Activated naive CD4-positive, alpha-beta T cell treated with anti-CD3 and anti-CD28 coated beads for 36 hours (primary cell): ENCODE measurements around the gene AGRN. TPM values are rescaled to one million over a fixed set of nuclear protein-coding genes. Genes with fewer than 3 reads are reported as not detected.

ENCODE experiments used
- CTCF ChIA-PET: fragments of 350-600 bp; sonication (Branson Sonifier 250); formaldehyde crosslinking; loops from one replicate; lab custom pipeline; 2021; ENCODE audit warnings: antibody characterized with exemption; lab: Charles Lee
- DNase-seq: peaks from one replicate; pipeline ENCODE4 v3.0.0-alpha.2; 2020
- H3K27ac Mint-ChIP-seq: one replicate; pipeline ENCODE4 v1.8.0; 2021; ENCODE audit warnings: mild to moderate bottlenecking, mixed read lengths
- H3K27me3 Mint-ChIP-seq: one replicate; pipeline ENCODE4 v1.8.0; 2021; ENCODE audit warnings: low read depth, mixed read lengths
- H3K36me3 Mint-ChIP-seq: one replicate; pipeline ENCODE4 v1.8.0; 2021; ENCODE audit warnings: low read depth, mixed read lengths
- H3K4me1 Mint-ChIP-seq: one replicate; pipeline ENCODE4 v1.8.0; 2021; ENCODE audit warnings: low read depth, mixed read lengths
- H3K4me3 Mint-ChIP-seq: one replicate; pipeline ENCODE4 v1.8.0; 2021; ENCODE audit warnings: mild to moderate bottlenecking, moderate library complexity, mixed read lengths
- H3K9me3 Mint-ChIP-seq: one replicate; pipeline ENCODE4 v1.8.0; 2021; ENCODE audit warnings: mixed read lengths
- intact Hi-C: fragments of 100-400 bp; cut with micrococcal nuclease; formaldehyde crosslinking; loops from one replicate; pipeline ENCODE4 v1.15.1; 2023
- total RNA-seq, 2 experiments: library from RNA; stranded (reverse); gene quantifications; one replicate each; pipeline ENCODE4 v1.2.3, GENCODE V29; 2021

The AGRN gene
- total RNA-seq, 2 experiments from 2014 or later: 30.5 to 35.1 TPM

GRCh38 chr1:1039145-1039910 is 19.4 kb downstream of the AGRN start:
- H3K4me1 Mint-ChIP-seq: peaks cover 19% of the 10 kb centered on the region
- H3K4me3 Mint-ChIP-seq: peak overlapping the region; percentile 57
- no peak overlapping the region for H3K27ac Mint-ChIP-seq
- H3K36me3 Mint-ChIP-seq: no peaks in the 10 kb centered on the region
- intact Hi-C loops: loop anchor here (10.0 kb wide), 1 partner anchor 195 kb away; the partner anchor contains the start of genes B3GALT6 and SDF4
- peak; percentile 66 for DNase-seq
- no peaks in the 10 kb centered on the region for H3K9me3 Mint-ChIP-seq
- H3K27me3 Mint-ChIP-seq: peaks cover 16% of the 10 kb centered on the region
- CTCF ChIA-PET: interaction anchor here (0.9 to 3.1 kb wide), 2 partner anchors 24 to 83 kb away, joined by 3 to 12 read pairs; no protein-coding TSS in a partner anchor

GRCh38 chr1:1040004-1040991 is 20.4 kb downstream of the AGRN start:
- Mint-ChIP-seq H3K4me3 (peak overlapping the region; percentile 57), H3K9me3 (no peaks in the 10 kb centered on the region), H3K36me3 (no peaks in the 10 kb centered on the region), H3K27me3 (peaks cover 14% of the 10 kb centered on the region), H3K4me1 (peaks cover 19% of the 10 kb centered on the region), H3K27ac (no peak overlapping the region)
- DNase-seq: peak; percentile 84
- CTCF ChIA-PET: interaction anchor here (0.6 to 3.1 kb wide), 4 partner anchors 23 to 210 kb away, joined by 3 to 12 read pairs (median 3); no protein-coding TSS in a partner anchor
- intact Hi-C loops: loop anchor here (1.0 to 2.0 kb wide), 2 partner anchors 19 to 77 kb away; partner anchors contain the start of gene C1orf159

DNA sequence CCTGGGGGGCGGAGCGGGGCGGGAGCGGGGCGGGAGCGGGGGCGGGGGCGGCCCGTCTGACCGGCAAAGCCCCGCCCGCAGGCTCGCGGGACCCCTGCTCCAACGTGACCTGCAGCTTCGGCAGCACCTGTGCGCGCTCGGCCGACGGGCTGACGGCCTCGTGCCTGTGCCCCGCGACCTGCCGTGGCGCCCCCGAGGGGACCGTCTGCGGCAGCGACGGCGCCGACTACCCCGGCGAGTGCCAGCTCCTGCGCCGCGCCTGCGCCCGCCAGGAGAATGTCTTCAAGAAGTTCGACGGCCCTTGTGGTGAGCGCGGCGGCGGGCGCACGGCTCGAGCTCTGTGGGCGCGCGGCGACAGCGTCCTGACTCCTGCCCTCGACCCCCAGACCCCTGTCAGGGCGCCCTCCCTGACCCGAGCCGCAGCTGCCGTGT is 21.2 kb downstream of the AGRN start:
- Mint-ChIP-seq H3K4me1 (peaks cover 19% of the 10 kb centered on the region), H3K36me3 (no peaks in the 10 kb centered on the region), H3K9me3 (no peaks in the 10 kb centered on the region), H3K4me3 (no peak overlapping the region), H3K27ac (no peak overlapping the region), H3K27me3 (peaks cover 14% of the 10 kb centered on the region)
- CTCF ChIA-PET: interaction anchor here (0.6 to 1.4 kb wide), 2 partner anchors 23 to 209 kb away, joined by 3 read pairs; no protein-coding TSS in a partner anchor
- DNase-seq: no peak
- intact Hi-C loops: loop anchor here (2.0 kb wide), 1 partner anchor 76 kb away; the partner anchor contains the start of gene C1orf159

- Mint-ChIP-seq H3K27me3 (peaks cover 14% of the 10 kb centered on the region), H3K4me1 (peaks cover 19% of the 10 kb centered on the region), H3K4me3 (no peak overlapping the region), H3K9me3 (no peaks in the 10 kb centered on the region), H3K27ac (no peak overlapping the region), H3K36me3 (no peaks in the 10 kb centered on the region)
- intact Hi-C loops: loop anchor here (2.0 kb wide), 1 partner anchor 75 kb away; the partner anchor contains the start of gene C1orf159
- CTCF ChIA-PET: no interaction called here
- no peak for DNase-seq
Observed at GRCh38 chr1:1041873-1042272, 22.0 kb downstream of the AGRN start.

- H3K27me3 Mint-ChIP-seq: peaks cover 14% of the 10 kb centered on the region
- DNase-seq: no peak
- peaks cover 19% of the 10 kb centered on the region for H3K4me1 Mint-ChIP-seq
- H3K27ac Mint-ChIP-seq: no peak overlapping the region
- CTCF ChIA-PET: no interaction called here
- H3K9me3 Mint-ChIP-seq: no peaks in the 10 kb centered on the region
- H3K36me3 Mint-ChIP-seq: peaks cover 1% of the 10 kb centered on the region
- H3K4me3 Mint-ChIP-seq: no peak overlapping the region
- intact Hi-C loops: no loop called here
Observed at GRCh38 chr1:1042835-1043234, 22.9 kb downstream of the AGRN start.

- Mint-ChIP-seq H3K4me1 (peaks cover 18% of the 10 kb centered on the region), H3K27ac (no peak overlapping the region), H3K36me3 (peaks cover 1% of the 10 kb centered on the region), H3K9me3 (no peaks in the 10 kb centered on the region), H3K27me3 (peaks cover 12% of the 10 kb centered on the region), H3K4me3 (no peak overlapping the region)
- no peak for DNase-seq
- CTCF ChIA-PET: no interaction called here
- intact Hi-C loops: no loop called here
Observed at GRCh38 chr1:1043411-1043810, 23.5 kb downstream of the AGRN start.

- DNase-seq: no peak
- CTCF ChIA-PET: no interaction called here
- intact Hi-C loops: no loop called here
- peaks cover 13% of the 10 kb centered on the region for H3K4me1 Mint-ChIP-seq
- no peaks in the 10 kb centered on the region for H3K9me3 Mint-ChIP-seq
- no peak overlapping the region for H3K27ac Mint-ChIP-seq
- H3K4me3 Mint-ChIP-seq: no peak overlapping the region
- H3K36me3 Mint-ChIP-seq: peaks cover 1% of the 10 kb centered on the region
- peaks cover 9% of the 10 kb centered on the region for H3K27me3 Mint-ChIP-seq
Observed at GRCh38 chr1:1043921-1044320, 24.0 kb downstream of the AGRN start.

DNA sequence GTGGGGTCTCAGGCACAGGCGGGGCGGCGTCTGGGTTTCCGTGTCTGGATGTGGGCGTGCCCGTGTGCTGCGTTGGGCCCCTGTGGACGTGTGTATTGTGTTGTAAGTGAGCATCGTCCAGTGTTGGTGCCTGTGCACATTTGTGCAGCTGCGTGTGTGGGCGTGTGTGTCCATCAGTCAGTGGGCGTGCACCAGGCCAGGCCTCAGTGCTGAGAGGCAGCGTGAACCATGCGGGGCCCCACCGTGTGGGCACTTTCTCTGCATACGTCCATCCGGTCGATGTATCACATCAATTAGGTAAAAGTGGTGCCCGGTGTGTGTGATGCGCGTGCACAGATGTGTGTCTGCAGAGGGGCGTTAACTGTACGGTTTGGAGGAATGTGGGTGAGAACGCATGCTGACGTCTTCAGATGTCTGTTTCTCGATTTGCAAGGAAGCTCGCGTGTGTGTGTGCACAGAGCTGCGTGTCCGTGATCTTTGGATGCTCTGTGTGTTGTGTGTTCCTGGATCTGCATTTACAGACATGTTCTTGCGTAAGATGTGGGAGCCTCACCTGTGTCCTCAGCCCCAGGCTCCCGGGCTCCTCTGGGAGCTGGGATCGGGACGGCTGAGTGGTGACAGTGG is 24.6 kb downstream of the AGRN start:
- H3K27me3 Mint-ChIP-seq: peaks cover 3% of the 10 kb centered on the region
- no peak for DNase-seq
- peaks cover 6% of the 10 kb centered on the region for H3K4me1 Mint-ChIP-seq
- peaks cover 1% of the 10 kb centered on the region for H3K36me3 Mint-ChIP-seq
- intact Hi-C loops: no loop called here
- CTCF ChIA-PET: no interaction called here
- no peak overlapping the region for H3K27ac Mint-ChIP-seq
- H3K4me3 Mint-ChIP-seq: no peak overlapping the region
- H3K9me3 Mint-ChIP-seq: no peaks in the 10 kb centered on the region

DNA sequence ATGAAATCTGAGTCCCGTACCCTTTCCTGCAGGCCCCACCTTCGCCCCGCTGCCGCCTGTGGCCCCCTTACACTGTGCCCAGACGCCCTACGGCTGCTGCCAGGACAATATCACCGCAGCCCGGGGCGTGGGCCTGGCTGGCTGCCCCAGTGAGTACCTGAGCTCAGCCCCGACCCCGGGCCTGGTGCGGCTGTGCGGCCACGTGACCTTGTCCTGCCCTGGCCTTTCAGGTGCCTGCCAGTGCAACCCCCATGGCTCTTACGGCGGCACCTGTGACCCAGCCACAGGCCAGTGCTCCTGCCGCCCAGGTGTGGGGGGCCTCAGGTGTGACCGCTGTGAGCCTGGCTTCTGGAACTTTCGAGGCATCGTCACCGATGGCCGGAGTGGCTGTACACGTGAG is 25.2 kb downstream of the AGRN start:
- Mint-ChIP-seq H3K9me3 (no peaks in the 10 kb centered on the region), H3K36me3 (peaks cover 1% of the 10 kb centered on the region), H3K27ac (no peak overlapping the region), H3K4me3 (no peak overlapping the region), H3K4me1 (peaks cover under 1% of the 10 kb centered on the region), H3K27me3 (no peaks in the 10 kb centered on the region)
- CTCF ChIA-PET: no interaction called here
- intact Hi-C loops: no loop called here
- DNase-seq: no peak

DNA sequence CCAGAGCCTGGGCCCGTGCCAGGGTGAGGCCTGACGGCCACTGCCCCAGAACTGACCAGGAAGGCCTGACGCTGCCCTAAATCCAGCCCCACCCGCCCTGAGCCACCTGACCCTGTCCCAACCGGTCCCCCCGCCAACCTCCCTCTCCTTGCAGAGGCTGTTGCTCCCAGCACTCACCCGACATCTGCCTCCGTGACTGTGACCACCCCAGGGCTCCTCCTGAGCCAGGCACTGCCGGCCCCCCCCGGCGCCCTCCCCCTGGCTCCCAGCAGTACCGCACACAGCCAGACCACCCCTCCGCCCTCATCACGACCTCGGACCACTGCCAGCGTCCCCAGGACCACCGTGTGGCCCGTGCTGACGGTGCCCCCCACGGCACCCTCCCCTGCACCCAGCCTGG is 26.3 kb downstream of the AGRN start:
- Mint-ChIP-seq H3K27ac (no peak overlapping the region), H3K36me3 (peaks cover 1% of the 10 kb centered on the region), H3K9me3 (no peaks in the 10 kb centered on the region), H3K4me1 (no peaks in the 10 kb centered on the region), H3K4me3 (no peak overlapping the region), H3K27me3 (no peaks in the 10 kb centered on the region)
- intact Hi-C loops: no loop called here
- CTCF ChIA-PET: no interaction called here
- no peak for DNase-seq

GRCh38 chr1:1046767-1047166 is 26.8 kb downstream of the AGRN start:
- Mint-ChIP-seq H3K36me3 (peaks cover 1% of the 10 kb centered on the region), H3K4me3 (no peak overlapping the region), H3K9me3 (no peaks in the 10 kb centered on the region), H3K4me1 (no peaks in the 10 kb centered on the region), H3K27me3 (no peaks in the 10 kb centered on the region), H3K27ac (no peak overlapping the region)
- no peak for DNase-seq
- intact Hi-C loops: no loop called here
- CTCF ChIA-PET: no interaction called here

DNA sequence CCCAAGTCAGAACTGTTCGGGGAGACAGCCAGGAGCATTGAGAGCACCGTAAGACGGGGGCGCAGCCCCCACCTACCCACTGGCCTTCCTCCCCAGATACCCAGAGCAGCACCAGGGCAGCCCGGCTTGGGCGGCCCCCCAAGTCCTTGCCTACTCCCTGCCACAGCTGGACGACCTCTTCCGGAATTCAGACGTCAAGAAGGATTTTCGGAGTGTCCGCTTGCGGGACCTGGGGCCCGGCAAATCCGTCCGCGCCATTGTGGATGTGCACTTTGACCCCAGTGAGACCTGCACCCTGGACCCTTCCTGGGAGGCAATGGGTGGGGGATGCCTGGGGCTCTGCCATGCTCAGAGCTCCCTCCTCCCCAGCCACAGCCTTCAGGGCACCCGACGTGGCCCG is 27.5 kb downstream of the AGRN start:
- H3K27ac Mint-ChIP-seq: no peak overlapping the region
- no peaks in the 10 kb centered on the region for H3K4me1 Mint-ChIP-seq
- no peak for DNase-seq
- H3K36me3 Mint-ChIP-seq: peaks cover 1% of the 10 kb centered on the region
- intact Hi-C loops: no loop called here
- no peaks in the 10 kb centered on the region for H3K27me3 Mint-ChIP-seq
- CTCF ChIA-PET: interaction anchor here (0.6 kb wide), 1 partner anchor 622 kb away, joined by 3 read pairs; no protein-coding TSS in a partner anchor
- no peak overlapping the region for H3K4me3 Mint-ChIP-seq
- peaks cover 3% of the 10 kb centered on the region for H3K9me3 Mint-ChIP-seq
